ENCODE results near the gene PCDHB16. TPM values are rescaled to one million over a fixed set of nuclear protein-coding genes. Genes with fewer than 3 reads are reported as not detected.

Gene PCDHB16
- total and polyA plus RNA-seq, 7 donors, result 0.29 to 6.3 (median 4.6) TPM; not detected in 2

DNA sequence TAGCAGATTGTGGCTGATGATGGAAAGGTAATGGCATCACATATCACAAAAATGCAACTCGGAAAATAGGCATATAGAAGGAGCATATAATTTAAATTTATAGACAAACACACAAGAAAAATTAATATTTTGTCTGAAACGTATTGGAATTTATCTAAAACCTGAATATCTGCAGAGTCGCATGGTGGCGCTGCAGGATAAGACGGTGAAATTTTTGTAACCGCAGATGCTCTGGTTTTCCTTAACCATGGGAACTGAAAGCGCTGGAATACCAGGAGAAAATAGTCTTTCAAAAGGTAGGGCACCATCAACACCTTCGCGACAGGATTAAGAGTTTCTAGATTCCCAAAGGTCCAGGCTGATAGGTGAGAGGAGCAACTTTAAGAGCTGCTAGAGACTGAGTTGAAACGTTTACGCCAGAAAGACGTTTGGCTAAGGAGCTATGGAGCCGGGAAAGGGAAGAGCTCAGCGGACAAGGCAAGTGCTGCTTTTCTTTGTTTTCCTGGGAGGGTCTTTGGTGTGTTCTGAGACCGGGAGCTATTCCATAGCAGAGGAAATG lies 52.0 kb downstream of the PCDHB16 start:
- no peak for TF ChIP-seq EP300 (IDR thresholded peaks at IDR 0.05)
- TF ChIP-seq POLR2A (IDR thresholded peaks at IDR 0.05), result no peak
- TF ChIP-seq, protein P1, sequence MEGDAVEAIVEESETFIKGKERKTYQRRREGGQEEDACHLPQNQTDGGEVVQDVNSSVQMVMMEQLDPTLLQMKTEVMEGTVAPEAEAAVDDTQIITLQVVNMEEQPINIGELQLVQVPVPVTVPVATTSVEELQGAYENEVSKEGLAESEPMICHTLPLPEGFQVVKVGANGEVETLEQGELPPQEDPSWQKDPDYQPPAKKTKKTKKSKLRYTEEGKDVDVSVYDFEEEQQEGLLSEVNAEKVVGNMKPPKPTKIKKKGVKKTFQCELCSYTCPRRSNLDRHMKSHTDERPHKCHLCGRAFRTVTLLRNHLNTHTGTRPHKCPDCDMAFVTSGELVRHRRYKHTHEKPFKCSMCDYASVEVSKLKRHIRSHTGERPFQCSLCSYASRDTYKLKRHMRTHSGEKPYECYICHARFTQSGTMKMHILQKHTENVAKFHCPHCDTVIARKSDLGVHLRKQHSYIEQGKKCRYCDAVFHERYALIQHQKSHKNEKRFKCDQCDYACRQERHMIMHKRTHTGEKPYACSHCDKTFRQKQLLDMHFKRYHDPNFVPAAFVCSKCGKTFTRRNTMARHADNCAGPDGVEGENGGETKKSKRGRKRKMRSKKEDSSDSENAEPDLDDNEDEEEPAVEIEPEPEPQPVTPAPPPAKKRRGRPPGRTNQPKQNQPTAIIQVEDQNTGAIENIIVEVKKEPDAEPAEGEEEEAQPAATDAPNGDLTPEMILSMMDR (IDR thresholded peaks at IDR 0.05), result no peak
- Histone ChIP-seq H3K4me1 (no peaks in the 10 kb centered on the region), H3K27me3 (peaks cover 0 to 4% (median 0%) of the 10 kb centered on the region in 3 donors), H3K27ac (no peak overlapping the region), H3K36me3 (no peaks in the 10 kb centered on the region), H3K9me3 (peaks cover 22 to 75% (median 50%) of the 10 kb centered on the region in 4 donors), H3K4me3 (peak overlapping the region in 3 of 4 donors; percentile 6 to 28 (median 22))
- intact Hi-C loops (cut with DNase I), result no loop called here
- no peak for DNase-seq
- 9 to 30% methylated on average over 15 of the region's 15 CpGs for WGBS, 2 donors

Other genes starting within 250 kb of the PCDHB16 start
Only the 30 nearest of the 37 such genes appear.
- under 1 TPM; under 0.01 to 0.36 (median 0.27) TPM for gene PCDHB1, start 131.0 kb upstream of the PCDHB16 start, total RNA-seq
- gene PCDHB1, start 131.0 kb upstream of the PCDHB16 start, polyA plus RNA-seq, result under 1 TPM in 1 of 3 donors, not detected in 2; 0.04 TPM
- 1 to 10 TPM; 2.2 to 5.7 (median 2.9) TPM for gene PCDHB2, start 87.8 kb upstream of the PCDHB16 start, total RNA-seq
- under 1 TPM; under 0.01 to 0.67 (median 0.23) TPM for gene PCDHB2, start 87.8 kb upstream of the PCDHB16 start, polyA plus RNA-seq
- 1 to 10 TPM; 1.7 to 4.9 (median 1.8) TPM for gene PCDHB3, start 81.9 kb upstream of the PCDHB16 start, total RNA-seq
- gene PCDHB3, start 81.9 kb upstream of the PCDHB16 start, polyA plus RNA-seq, result under 1 TPM in 1 of 3 donors, not detected in 2; 0.23 TPM
- gene PCDHB4, start 60.6 kb upstream of the PCDHB16 start, total RNA-seq, result 1 to 10 TPM; 3.9 to 5.3 (median 4.5) TPM
- gene PCDHB4, start 60.6 kb upstream of the PCDHB16 start, polyA plus RNA-seq, result under 1 TPM; 0.23 to 0.60 (median 0.57) TPM
- gene PCDHB5, start 47.2 kb upstream of the PCDHB16 start, total RNA-seq, result 1 to 10 TPM; 3.1 to 6.5 (median 4.7) TPM
- under 1 TPM in 2 of 3 donors, not detected in 1; under 0.01 to 0.51 TPM for gene PCDHB5, start 47.2 kb upstream of the PCDHB16 start, polyA plus RNA-seq
- 1 to 10 TPM in 3 of 4 donors, under 1 TPM in 1; 0.71 to 2.3 (median 1.4) TPM for gene PCDHB6, start 32.3 kb upstream of the PCDHB16 start, total RNA-seq
- under 1 TPM in 1 of 3 donors, not detected in 2; 0.12 TPM for gene PCDHB6, start 32.3 kb upstream of the PCDHB16 start, polyA plus RNA-seq
- 1 to 10 TPM; 1.4 to 5.3 (median 2.5) TPM for gene PCDHB7, start 9.7 kb upstream of the PCDHB16 start, total RNA-seq
- gene PCDHB7, start 9.7 kb upstream of the PCDHB16 start, polyA plus RNA-seq, result under 1 TPM in 1 of 3 donors, not detected in 2; 0.28 TPM
- 1 to 10 TPM in 2 of 4 donors, under 1 TPM in 2; 0.71 to 2.3 (median 1.4) TPM for gene PCDHB8, start 4.6 kb upstream of the PCDHB16 start, total RNA-seq
- under 1 TPM in 1 of 3 donors, not detected in 2; 0.19 TPM for gene PCDHB8, start 4.6 kb upstream of the PCDHB16 start, polyA plus RNA-seq
- gene PCDHB9, start 4.8 kb downstream of the PCDHB16 start, total RNA-seq, result 1 to 10 TPM; 2.1 to 6.2 (median 5.1) TPM
- under 1 TPM in 2 of 3 donors, not detected in 1; under 0.01 to 0.26 TPM for gene PCDHB9, start 4.8 kb downstream of the PCDHB16 start, polyA plus RNA-seq
- gene PCDHB10, start 10.0 kb downstream of the PCDHB16 start, total RNA-seq, result 1 to 10 TPM; 3.9 to 6.2 (median 4.9) TPM
- gene PCDHB10, start 10.0 kb downstream of the PCDHB16 start, polyA plus RNA-seq, result under 1 TPM in 2 of 3 donors, not detected in 1; 0.60 to 0.80 TPM
- gene PCDHB11, start 17.2 kb downstream of the PCDHB16 start, total RNA-seq, result 1 to 10 TPM; 1.8 to 5.0 (median 3.6) TPM
- under 1 TPM in 1 of 3 donors, not detected in 2; 0.34 TPM for gene PCDHB11, start 17.2 kb downstream of the PCDHB16 start, polyA plus RNA-seq
- gene PCDHB12, start 26.3 kb downstream of the PCDHB16 start, total RNA-seq, result 10 to 100 TPM in 1 of 4 donors, 1 to 10 TPM in 3; 4.3 to 10.2 (median 5.7) TPM
- under 1 TPM in 2 of 3 donors, not detected in 1; 0.34 to 0.60 TPM for gene PCDHB12, start 26.3 kb downstream of the PCDHB16 start, polyA plus RNA-seq
- gene PCDHB13, start 31.5 kb downstream of the PCDHB16 start, total RNA-seq, result 1 to 10 TPM; 3.3 to 7.8 (median 6.1) TPM
- under 1 TPM in 2 of 3 donors, not detected in 1; 0.23 to 0.52 TPM for gene PCDHB13, start 31.5 kb downstream of the PCDHB16 start, polyA plus RNA-seq
- gene PCDHB14, start 41.0 kb downstream of the PCDHB16 start, total RNA-seq, result 10 to 100 TPM in 1 of 4 donors, 1 to 10 TPM in 3; 6.3 to 10.5 (median 8.3) TPM
- 1 to 10 TPM in 1 of 3 donors, not detected in 2; 1.0 TPM for gene PCDHB14, start 41.0 kb downstream of the PCDHB16 start, polyA plus RNA-seq
- gene PCDHB15, start 63.0 kb downstream of the PCDHB16 start, total RNA-seq, result 1 to 10 TPM; 2.9 to 7.3 (median 5.4) TPM
- gene PCDHB15, start 63.0 kb downstream of the PCDHB16 start, polyA plus RNA-seq, result under 1 TPM in 2 of 3 donors, not detected in 1; 0.23 to 0.93 TPM
- gene SLC25A2, start 121.7 kb downstream of the PCDHB16 start, total RNA-seq, result under 1 TPM in 2 of 4 donors, not detected in 2; 0.81 to 0.82 TPM
- gene SLC25A2, start 121.7 kb downstream of the PCDHB16 start, polyA plus RNA-seq, result under 1 TPM in 1 of 3 donors, not detected in 2; 0.35 TPM
- 10 to 100 TPM; 44.9 to 62.2 (median 48.1) TPM for gene TAF7, start 138.4 kb downstream of the PCDHB16 start, total RNA-seq
- gene TAF7, start 138.4 kb downstream of the PCDHB16 start, polyA plus RNA-seq, result 10 to 100 TPM; 60.1 to 68.0 (median 62.7) TPM
- gene PCDHGA1, start 148.1 kb downstream of the PCDHB16 start, total RNA-seq, result 1 to 10 TPM in 3 of 4 donors, under 1 TPM in 1; 0.71 to 1.4 (median 1.1) TPM
- gene PCDHGA1, start 148.1 kb downstream of the PCDHB16 start, polyA plus RNA-seq, result under 1 TPM in 1 of 3 donors, not detected in 2; 0.26 TPM
- 1 to 10 TPM; 2.8 to 4.9 (median 3.8) TPM for gene PCDHGA2, start 156.4 kb downstream of the PCDHB16 start, total RNA-seq
- under 1 TPM in 1 of 3 donors, not detected in 2; 0.47 TPM for gene PCDHGA2, start 156.4 kb downstream of the PCDHB16 start, polyA plus RNA-seq
- 1 to 10 TPM; 1.5 to 4.4 (median 3.1) TPM for gene PCDHGA3, start 161.4 kb downstream of the PCDHB16 start, total RNA-seq
- under 1 TPM in 2 of 3 donors, not detected in 1; 0.19 to 0.60 TPM for gene PCDHGA3, start 161.4 kb downstream of the PCDHB16 start, polyA plus RNA-seq
- gene PCDHGB1, start 167.7 kb downstream of the PCDHB16 start, total RNA-seq, result 1 to 10 TPM; 2.5 to 8.4 (median 4.1) TPM
- gene PCDHGB1, start 167.7 kb downstream of the PCDHB16 start, polyA plus RNA-seq, result under 1 TPM in 1 of 3 donors, not detected in 2; 0.26 TPM
- gene PCDHGA4, start 172.6 kb downstream of the PCDHB16 start, total RNA-seq, result 10 to 100 TPM in 1 of 4 donors, 1 to 10 TPM in 3; 5.0 to 11.3 (median 6.7) TPM
- gene PCDHGA4, start 172.6 kb downstream of the PCDHB16 start, polyA plus RNA-seq, result under 1 TPM in 1 of 3 donors, not detected in 2; 0.47 TPM
- 10 to 100 TPM in 2 of 4 donors, 1 to 10 TPM in 2; 4.3 to 12.9 (median 8.0) TPM for gene PCDHGB2, start 177.6 kb downstream of the PCDHB16 start, total RNA-seq
- under 1 TPM in 1 of 3 donors, not detected in 2; 0.51 TPM for gene PCDHGB2, start 177.6 kb downstream of the PCDHB16 start, polyA plus RNA-seq
- gene PCDHGA5, start 181.8 kb downstream of the PCDHB16 start, total RNA-seq, result 1 to 10 TPM; 5.3 to 8.3 (median 7.2) TPM
- gene PCDHGA5, start 181.8 kb downstream of the PCDHB16 start, polyA plus RNA-seq, result under 1 TPM in 1 of 3 donors, not detected in 2; 0.57 TPM
- 10 to 100 TPM in 1 of 4 donors, 1 to 10 TPM in 3; 6.1 to 16.1 (median 7.7) TPM for gene PCDHGB3, start 187.9 kb downstream of the PCDHB16 start, total RNA-seq
- gene PCDHGB3, start 187.9 kb downstream of the PCDHB16 start, polyA plus RNA-seq, result under 1 TPM in 2 of 3 donors, not detected in 1; under 0.01 to 0.41 TPM
- gene PCDHGA6, start 191.5 kb downstream of the PCDHB16 start, total RNA-seq, result 10 to 100 TPM in 2 of 4 donors, 1 to 10 TPM in 2; 5.4 to 13.6 (median 8.4) TPM
- under 1 TPM in 1 of 3 donors, not detected in 2; 0.85 TPM for gene PCDHGA6, start 191.5 kb downstream of the PCDHB16 start, polyA plus RNA-seq
- 10 to 100 TPM in 3 of 4 donors, 1 to 10 TPM in 1; 8.2 to 15.2 (median 10.9) TPM for gene PCDHGA7, start 200.4 kb downstream of the PCDHB16 start, total RNA-seq
- under 1 TPM in 1 of 3 donors, not detected in 2; 0.42 TPM for gene PCDHGA7, start 200.4 kb downstream of the PCDHB16 start, polyA plus RNA-seq
- gene PCDHGB4, start 205.3 kb downstream of the PCDHB16 start, total RNA-seq, result 1 to 10 TPM; 6.1 to 9.1 (median 7.5) TPM
- gene PCDHGB4, start 205.3 kb downstream of the PCDHB16 start, polyA plus RNA-seq, result under 1 TPM in 1 of 3 donors, not detected in 2; 0.54 TPM
- 1 to 10 TPM; 4.4 to 7.9 (median 6.6) TPM for gene PCDHGA8, start 210.2 kb downstream of the PCDHB16 start, total RNA-seq
- under 1 TPM in 1 of 3 donors, not detected in 2; 0.16 TPM for gene PCDHGA8, start 210.2 kb downstream of the PCDHB16 start, polyA plus RNA-seq
- gene PCDHGB5, start 215.6 kb downstream of the PCDHB16 start, total RNA-seq, result 10 to 100 TPM; 10.0 to 16.6 (median 11.8) TPM
- gene PCDHGB5, start 215.6 kb downstream of the PCDHB16 start, polyA plus RNA-seq, result 1 to 10 TPM in 1 of 3 donors, under 1 TPM in 1, not detected in 1; 0.23 to 1.3 TPM

Data from sigmoid colon (tissue), 7 donors.